Measurements from ENCODE around the gene STK26.
"Not testable (repeated sequence)": the region's sequence is repeated elsewhere in the genome, so short reads cannot be mapped to it uniquely, and the experiment has no call there.

The STK26 gene

GRCh38 chrX:132037479-132037993, 14.4 kb downstream of the STK26 start:
- no peak for DNase-seq

DNA sequence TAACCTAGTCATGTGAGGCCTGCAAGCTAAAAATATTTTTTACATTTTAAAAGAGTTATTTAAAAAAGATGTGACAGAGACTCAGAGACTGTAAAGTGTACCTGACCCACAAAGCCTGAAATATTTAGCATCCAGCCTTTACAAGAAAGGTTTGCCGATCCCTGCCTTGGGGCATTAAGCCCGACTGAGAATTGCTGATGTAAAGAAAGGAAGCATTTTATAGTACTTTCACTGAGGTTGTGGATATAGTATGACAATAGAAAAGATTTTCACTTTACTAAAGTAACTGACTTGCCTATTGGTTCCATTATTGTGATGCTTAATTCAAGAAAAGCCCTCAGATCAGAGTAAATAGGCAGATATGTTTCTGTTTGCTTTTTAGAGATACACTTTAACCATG, 17.0 kb downstream of the STK26 start:
- DNase-seq, result no peak

- DNase-seq, result no peak
These were observed 17.9 kb downstream of the STK26 start for GRCh38 chrX:132041015-132041414.

DNA sequence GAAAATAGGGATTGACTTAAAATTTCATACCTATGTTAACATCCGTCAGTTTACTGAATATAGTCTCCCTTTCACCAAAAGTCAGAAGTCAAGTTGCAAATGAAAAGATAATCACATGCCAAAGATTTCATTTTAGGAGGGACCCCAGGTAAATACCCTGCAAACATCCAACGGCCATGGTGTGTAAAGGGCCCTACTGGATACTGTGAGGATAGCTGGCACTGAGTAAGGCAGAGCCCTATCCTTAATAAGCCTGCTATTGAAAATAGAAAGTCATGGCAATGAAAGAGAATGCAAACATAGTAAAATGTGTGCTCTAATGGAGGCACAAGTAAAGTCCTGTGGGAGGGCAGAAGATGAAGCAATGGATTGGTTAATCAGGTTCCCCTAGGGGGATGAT, 20.9 kb downstream of the STK26 start:
- no peak for DNase-seq

DNA sequence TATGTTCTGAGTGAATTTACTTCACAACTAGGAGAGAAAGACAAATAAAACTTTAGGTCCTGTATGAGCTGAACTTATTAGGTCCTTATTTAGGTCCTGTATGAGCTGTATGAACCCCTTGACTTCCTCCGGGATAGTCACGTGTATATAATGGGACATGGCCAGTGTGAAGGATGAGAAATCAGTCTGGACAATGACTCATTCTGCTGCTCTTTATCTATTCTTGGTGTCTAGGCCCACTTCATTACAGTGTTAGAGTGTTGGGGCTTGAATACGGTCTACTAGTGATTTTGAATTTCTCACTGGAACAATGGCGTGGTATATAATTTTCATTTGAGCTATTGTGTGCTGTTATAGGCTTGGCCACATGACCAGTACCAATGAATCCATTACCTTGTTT, 21.9 kb downstream of the STK26 start:
- no peak for DNase-seq

DNA sequence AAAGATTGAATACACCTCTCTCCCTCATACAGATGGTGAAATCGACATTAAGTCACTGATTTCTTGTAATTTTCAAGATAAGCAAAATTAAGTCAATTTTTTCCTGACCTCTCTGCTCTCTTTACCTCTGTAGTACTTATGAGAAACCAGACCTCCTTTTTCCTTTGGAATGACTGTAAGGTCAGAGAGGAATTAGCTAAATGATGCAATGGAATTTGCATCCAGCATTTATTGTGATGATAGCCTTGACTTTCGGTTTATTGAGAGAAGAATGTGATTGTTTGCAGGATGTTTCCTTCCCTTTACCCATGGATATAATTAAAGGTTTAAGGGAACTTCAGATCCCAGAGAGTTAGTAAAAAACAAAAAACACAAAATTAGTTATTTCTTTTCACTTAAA, 22.4 kb downstream of the STK26 start:
- no peak for DNase-seq

- no peak for DNase-seq
These were observed 23.4 kb downstream of the STK26 start for GRCh38 chrX:132046533-132046932.

GRCh38 chrX:132051778-132052177, 28.7 kb downstream of the STK26 start:
- DNase-seq, result not testable (repeated sequence)

GRCh38 chrX:132058050-132058449, 34.9 kb downstream of the STK26 start:
- DNase-seq, result no peak

- no peak for DNase-seq
These were observed 35.9 kb downstream of the STK26 start for GRCh38 chrX:132058975-132059374.

- no peak for DNase-seq
These were observed 37.0 kb downstream of the STK26 start for GRCh38 chrX:132059973-132060540.

GRCh38 chrX:132063334-132063733, 40.2 kb downstream of the STK26 start:
- DNase-seq, result no peak

DNA sequence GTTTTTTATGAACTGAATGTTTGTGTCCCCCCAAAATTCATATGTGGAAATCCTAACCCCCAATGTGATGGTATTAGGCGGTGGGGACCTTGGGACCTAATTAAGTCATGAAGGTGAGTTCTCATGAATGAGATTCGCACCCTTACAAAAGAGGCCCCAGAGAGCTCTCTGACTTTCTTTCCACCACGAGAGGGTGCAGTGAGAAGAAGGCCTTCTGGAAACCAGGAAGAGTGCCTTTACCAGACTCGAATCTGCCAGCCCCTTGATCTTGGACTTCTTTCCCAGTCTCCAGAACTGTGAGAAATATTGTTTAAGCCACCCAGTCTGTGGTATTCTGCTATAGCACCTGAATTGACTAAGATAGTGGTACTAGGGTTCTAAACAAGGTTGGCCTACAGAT, 40.8 kb downstream of the STK26 start:
- no peak for DNase-seq

DNA sequence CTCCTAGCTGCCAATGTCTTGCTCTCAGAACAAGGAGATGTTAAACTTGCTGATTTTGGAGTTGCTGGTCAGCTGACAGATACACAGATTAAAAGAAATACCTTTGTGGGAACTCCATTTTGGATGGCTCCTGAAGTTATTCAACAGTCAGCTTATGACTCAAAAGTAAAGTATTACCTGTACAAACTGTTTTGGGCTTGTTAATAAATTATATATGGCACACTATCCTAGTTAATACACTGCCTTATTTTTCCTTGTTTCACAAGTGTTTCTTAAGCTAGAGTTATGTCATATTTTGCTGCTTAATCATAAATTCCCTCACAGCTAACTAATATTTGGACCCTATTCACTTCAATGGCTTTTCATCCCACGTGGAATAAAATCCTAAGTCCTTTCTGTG, 45.3 kb downstream of the STK26 start:
- no peak for DNase-seq

- peak in 1 of 2 donors; percentile 13 for DNase-seq
These were observed 48.2 kb downstream of the STK26 start for GRCh38 chrX:132071254-132071653.

DNA sequence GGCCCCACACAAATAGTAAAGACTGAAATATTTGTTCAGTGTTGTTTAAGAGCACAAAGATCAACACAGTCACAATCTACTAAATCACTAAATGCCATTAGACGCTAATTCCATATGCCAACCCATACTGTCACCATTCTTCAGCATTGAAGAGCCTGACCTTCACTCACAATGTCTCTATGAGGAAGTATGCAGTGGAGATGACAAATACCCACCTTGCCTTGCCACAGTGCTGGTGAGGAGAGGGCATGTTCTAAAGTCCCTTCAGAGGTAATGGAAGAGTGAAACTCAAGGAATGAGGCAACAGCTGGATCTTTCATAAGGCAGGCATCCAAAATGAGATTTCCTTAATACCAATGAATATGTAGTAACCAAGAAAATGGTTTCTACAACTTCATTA, 54.3 kb downstream of the STK26 start:
- no peak for DNase-seq

DNA sequence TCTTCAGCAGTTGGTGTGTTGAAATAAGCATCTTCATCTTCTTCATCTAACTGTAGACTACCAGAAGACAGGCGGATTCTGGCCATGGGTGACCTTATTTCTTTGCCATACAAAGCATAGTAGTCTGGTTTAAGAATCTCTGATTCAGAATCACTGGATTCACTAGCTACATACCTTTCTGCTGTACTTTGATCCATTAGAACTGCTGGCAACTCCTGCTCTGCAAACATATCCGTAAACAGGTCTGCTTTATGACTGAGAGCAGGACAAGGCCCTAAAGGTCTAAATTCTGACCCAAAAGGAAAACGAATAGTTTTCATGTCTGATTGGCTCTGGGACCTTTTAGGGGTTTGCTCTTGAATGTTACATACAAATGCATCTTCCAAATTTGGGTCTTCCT, 54.8 kb downstream of the STK26 start:
- no peak for DNase-seq

DNA sequence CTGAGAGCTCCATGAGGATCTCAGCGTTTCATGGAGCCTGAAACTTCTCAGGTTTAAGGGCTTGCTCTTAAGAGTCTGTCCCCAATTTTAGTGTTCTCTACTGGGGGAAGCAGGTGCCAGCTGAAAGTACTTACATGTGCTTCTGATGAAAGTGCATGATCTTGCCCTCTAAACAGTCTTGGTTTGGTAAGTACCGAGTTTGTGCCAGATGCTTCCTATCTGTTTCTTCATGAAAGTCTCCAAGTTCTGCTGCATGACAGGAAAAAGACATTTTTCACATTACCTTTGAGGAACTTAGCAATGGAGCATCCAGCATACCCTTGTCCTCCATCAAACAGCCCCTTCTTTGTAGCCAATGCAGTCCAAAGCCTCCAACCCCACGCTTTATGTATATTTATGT, 62.7 kb downstream of the STK26 start:
- DNase-seq, result no peak

GRCh38 chrX:132086672-132087071, 63.6 kb downstream of the STK26 start:
- no peak for DNase-seq

DNA sequence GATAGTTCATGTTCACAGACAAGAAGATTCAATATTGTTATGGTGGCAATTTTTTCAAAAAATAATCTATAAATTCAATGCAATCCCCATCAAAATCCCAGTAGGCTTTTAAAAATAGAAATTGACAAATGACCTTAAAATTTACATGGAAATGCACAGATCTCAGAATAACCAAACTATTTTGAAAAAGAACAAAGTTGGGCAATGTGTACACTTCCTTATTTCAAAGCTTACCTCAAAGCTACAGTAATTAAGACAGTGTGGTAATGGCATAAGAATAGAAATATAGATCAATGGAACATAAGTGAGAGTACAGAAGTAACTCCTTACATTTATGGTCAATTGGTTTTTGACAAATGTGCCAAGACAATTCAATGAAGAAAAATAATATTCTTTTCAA, 65.8 kb downstream of the STK26 start:
- DNase-seq, result no peak

DNA sequence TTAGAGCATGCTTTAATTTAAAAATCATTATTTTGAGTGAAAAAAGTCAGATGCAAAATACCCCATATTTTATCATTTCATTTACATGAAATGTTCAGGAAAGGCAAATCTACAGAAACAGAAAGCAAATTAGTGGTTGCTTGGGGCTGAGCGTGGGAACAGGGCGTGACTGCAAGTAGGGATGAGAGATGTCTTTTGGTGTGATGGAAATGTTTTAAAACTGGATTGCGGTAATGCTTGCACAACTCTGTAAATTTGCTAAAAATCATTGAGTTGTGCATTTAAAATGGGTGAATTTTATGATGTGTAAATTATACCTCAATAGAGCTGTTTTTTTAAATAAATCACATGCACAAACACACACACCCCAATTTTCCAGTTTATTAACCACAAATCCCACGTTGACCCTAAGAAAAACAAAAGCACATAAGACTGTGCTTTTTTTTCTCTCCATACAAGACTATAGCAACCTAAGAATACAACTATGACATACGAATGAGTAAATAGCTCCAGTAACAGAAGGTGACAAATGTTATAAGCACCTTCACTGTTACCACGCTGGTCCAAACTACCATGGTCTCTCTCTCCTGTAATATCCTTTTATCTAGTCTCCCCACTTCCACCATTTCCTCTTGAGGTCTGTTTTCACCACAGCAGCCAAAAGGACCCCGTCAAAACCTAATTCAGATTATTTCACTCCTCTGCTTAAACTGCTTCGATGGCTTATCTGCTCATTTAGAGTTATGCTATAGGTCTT, 67.5 kb downstream of the STK26 start:
- DNase-seq, result no peak

DNA sequence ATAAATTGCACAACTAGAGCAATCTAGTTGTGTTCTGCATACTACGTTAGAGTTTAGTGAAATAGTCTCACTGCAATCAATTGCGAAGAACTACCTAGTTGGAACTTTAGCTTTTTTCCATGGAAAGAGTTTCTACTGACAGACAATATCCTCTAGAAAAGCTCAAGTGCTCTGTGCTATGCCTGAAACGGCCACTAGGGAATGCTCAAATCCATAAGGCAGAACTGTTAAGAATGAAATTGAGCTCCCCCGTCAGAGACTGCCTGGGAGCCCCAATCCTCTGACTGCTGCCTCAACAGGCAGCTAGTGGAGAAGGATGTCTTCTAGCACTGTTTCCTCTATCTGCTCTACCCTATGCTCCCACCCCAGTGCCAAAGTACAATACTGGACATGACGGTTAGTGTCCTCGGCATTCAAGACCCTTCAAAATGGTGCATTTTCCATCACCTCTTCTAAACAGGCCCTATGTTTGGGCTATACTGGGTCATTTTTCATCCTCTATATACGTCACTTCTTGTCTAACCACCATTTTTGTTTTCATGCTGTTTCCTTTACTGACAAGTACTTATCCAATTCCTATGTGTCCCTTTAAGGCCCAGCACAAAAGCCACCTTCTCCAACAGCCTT, 69.5 kb downstream of the STK26 start:
- DNase-seq, result peak; percentile 41 to 62

DNA sequence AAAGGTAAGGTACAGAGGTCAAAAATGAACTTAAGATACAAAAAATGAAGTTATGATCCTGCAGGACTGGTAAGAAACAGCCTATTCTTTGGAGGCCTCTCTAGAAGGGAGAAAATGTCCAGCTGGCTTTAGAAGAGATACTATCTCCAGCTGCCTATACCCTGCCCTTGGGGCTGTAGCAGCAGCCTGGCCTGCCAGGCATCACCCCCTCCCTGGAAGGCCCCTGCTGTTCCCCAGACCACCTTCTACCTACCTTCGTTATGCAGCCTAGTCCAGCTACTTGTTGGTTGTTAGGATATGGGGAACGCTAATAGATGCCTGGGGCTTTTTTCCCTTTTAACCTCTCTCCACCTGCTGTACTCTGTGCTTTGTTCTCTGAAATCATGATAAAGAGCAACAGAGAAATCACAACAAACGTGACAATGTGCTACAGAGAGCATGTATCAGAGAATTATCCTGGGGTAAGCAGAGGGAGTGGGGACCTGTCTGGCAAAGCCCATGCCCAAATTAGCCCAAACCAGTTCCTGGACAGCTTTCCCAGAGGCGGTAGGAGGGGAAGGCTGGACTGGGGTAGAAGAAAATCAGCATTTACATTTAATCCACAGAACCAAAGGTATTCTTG, 70.2 kb downstream of the STK26 start:
- DNase-seq, result no peak

DNA sequence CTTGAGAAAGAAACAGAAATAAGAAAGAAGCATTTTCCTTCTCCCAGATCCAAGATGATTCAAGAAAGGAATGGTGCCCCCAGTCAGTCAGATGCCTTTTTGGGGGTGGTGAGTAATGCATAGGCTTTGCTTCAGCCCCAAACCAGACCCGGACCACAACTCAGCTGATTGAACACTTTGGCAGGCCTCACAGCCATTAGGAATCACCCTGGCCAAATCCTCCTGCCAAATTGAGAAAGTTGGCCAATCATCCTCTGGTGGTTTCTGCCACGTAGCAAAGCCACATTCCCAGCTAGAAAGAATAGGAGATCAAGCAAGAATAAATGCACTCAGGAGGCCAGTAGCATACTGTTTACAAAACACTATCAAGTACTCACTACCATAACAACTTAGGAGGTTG, 71.1 kb downstream of the STK26 start:
- DNase-seq, result no peak
